ENCODE results near the gene UBE3B. TPM values are rescaled to one million over a fixed set of nuclear protein-coding genes. Genes with fewer than 3 reads are reported as not detected.
"Not testable (repeated sequence)": the region's sequence is repeated elsewhere in the genome, so short reads cannot be mapped to it uniquely, and the experiment has no call there.

UBE3B gene
- total RNA-seq, 1 donor from 2014 or later, result 50.9 TPM

- DNase-seq (no peak), ATAC-seq (ENCODE audit: poor library complexity) (no peak)
- intact Hi-C loops (cut with DNase I), result no loop called here
Observed at GRCh38 chr12:109464642-109465351, 12.6 kb upstream of the UBE3B start.

- ATAC-seq (ENCODE audit: poor library complexity), result no peak
- no peak for DNase-seq
- intact Hi-C loops (cut with DNase I), result no loop called here
Observed at GRCh38 chr12:109466305-109466704, 11.1 kb upstream of the UBE3B start.

- DNase-seq (no peak), ATAC-seq (ENCODE audit: poor library complexity) (no peak)
- intact Hi-C loops (cut with DNase I), result no loop called here
Observed at GRCh38 chr12:109466821-109467220, 10.6 kb upstream of the UBE3B start.

GRCh38 chr12:109467978-109468676, 9.3 kb upstream of the UBE3B start:
- ATAC-seq (ENCODE audit: poor library complexity) (peak; percentile 12), DNase-seq (no peak)
- intact Hi-C loops (cut with DNase I), result no loop called here

- ATAC-seq (ENCODE audit: poor library complexity) (no peak), DNase-seq (no peak)
- intact Hi-C loops (cut with DNase I), result no loop called here
Observed at GRCh38 chr12:109469517-109469916, 7.9 kb upstream of the UBE3B start.

- intact Hi-C loops (cut with DNase I), result no loop called here
- no peak for ATAC-seq (ENCODE audit: poor library complexity)
- no peak for DNase-seq
Observed at GRCh38 chr12:109473006-109473405, 4.4 kb upstream of the UBE3B start.

GRCh38 chr12:109473526-109474270, 3.7 kb upstream of the UBE3B start:
- ATAC-seq (ENCODE audit: poor library complexity); intact Hi-C loops (cut with DNase I); DNase-seq: not testable (repeated sequence)

GRCh38 chr12:109475121-109475520, 2.3 kb upstream of the UBE3B start:
- intact Hi-C loops (cut with DNase I), result loop anchor here (5.0 kb wide), 1 partner anchor 43 kb away; no protein-coding TSS in a partner anchor
- ATAC-seq (ENCODE audit: poor library complexity) (no peak), DNase-seq (no peak)

GRCh38 chr12:109475993-109476806, 1.2 kb upstream of the UBE3B start:
- ATAC-seq (ENCODE audit: poor library complexity) (no peak), DNase-seq (no peak)
- intact Hi-C loops (cut with DNase I), result loop anchor here (5.0 kb wide), 1 partner anchor 44 kb away; no protein-coding TSS in a partner anchor

GRCh38 chr12:109476807-109477184, 638 bp upstream of the UBE3B start:
- ATAC-seq (ENCODE audit: poor library complexity) (no peak), DNase-seq (no peak)
- intact Hi-C loops (cut with DNase I), result loop anchor here (5.0 kb wide), 1 partner anchor 44 kb away; no protein-coding TSS in a partner anchor

- no peak for ATAC-seq (ENCODE audit: poor library complexity)
- DNase-seq, result no peak
- intact Hi-C loops (cut with DNase I), result loop anchor here (5.0 kb wide), 1 partner anchor 46 kb away; no protein-coding TSS in a partner anchor
Observed at GRCh38 chr12:109477963-109478315, 505 bp downstream of the UBE3B start.

GRCh38 chr12:109479761-109480160, 2.3 kb downstream of the UBE3B start:
- DNase-seq (no peak), ATAC-seq (ENCODE audit: poor library complexity) (no peak)
- intact Hi-C loops (cut with DNase I), result loop anchor here (5.0 kb wide), 1 partner anchor 47 kb away; no protein-coding TSS in a partner anchor

GRCh38 chr12:109480356-109480755, 2.9 kb downstream of the UBE3B start:
- intact Hi-C loops (cut with DNase I), result no loop called here
- no peak for ATAC-seq (ENCODE audit: poor library complexity)
- DNase-seq, result no peak

- intact Hi-C loops (cut with DNase I), result no loop called here
- ATAC-seq (ENCODE audit: poor library complexity) (no peak), DNase-seq (no peak)
Observed at GRCh38 chr12:109481863-109482262, 4.4 kb downstream of the UBE3B start.

GRCh38 chr12:109482491-109482890, 5.1 kb downstream of the UBE3B start:
- no peak for DNase-seq
- intact Hi-C loops (cut with DNase I), result no loop called here
- ATAC-seq (ENCODE audit: poor library complexity), result no peak

- no peak for ATAC-seq (ENCODE audit: poor library complexity)
- DNase-seq, result no peak
- intact Hi-C loops (cut with DNase I), result no loop called here
Observed at GRCh38 chr12:109482894-109483293, 5.5 kb downstream of the UBE3B start.

GRCh38 chr12:109483346-109483745, 5.9 kb downstream of the UBE3B start:
- ATAC-seq (ENCODE audit: poor library complexity), result no peak
- DNase-seq, result no peak

GRCh38 chr12:109485201-109485600, 7.8 kb downstream of the UBE3B start:
- DNase-seq (no peak), ATAC-seq (ENCODE audit: poor library complexity) (no peak)
- intact Hi-C loops (cut with DNase I), result no loop called here

More at GRCh38 chr12:109483346-109483745, 5.9 kb downstream of the UBE3B start:
- intact Hi-C loops (cut with DNase I), result no loop called here
